ENCODE measurements around the gene CLIC4.
"Not testable (repeated sequence)": the region's sequence is repeated elsewhere in the genome, so short reads cannot be mapped to it uniquely, and the experiment has no call there.

GRCh38 chr1:24733342-24733741 is 11.9 kb upstream of the CLIC4 start:
- TF ChIP-seq EZH2 (IDR thresholded peaks at IDR 0.05; ENCODE audit: borderline replicate concordance, insufficient read depth, low read depth, low read length, poor library complexity, severe bottlenecking); CTCF (IDR thresholded peaks at IDR 0.05): not testable (repeated sequence)

All from B cell (primary cell).